ENCODE measurements around the gene ZNF536. TPM values are rescaled to one million over a fixed set of nuclear protein-coding genes. Genes with fewer than 3 reads are reported as not detected.

Gene ZNF536
- total RNA-seq (not detected), total RNA-seq (0 to 0.35 reads per million in 2 donors)

DNA sequence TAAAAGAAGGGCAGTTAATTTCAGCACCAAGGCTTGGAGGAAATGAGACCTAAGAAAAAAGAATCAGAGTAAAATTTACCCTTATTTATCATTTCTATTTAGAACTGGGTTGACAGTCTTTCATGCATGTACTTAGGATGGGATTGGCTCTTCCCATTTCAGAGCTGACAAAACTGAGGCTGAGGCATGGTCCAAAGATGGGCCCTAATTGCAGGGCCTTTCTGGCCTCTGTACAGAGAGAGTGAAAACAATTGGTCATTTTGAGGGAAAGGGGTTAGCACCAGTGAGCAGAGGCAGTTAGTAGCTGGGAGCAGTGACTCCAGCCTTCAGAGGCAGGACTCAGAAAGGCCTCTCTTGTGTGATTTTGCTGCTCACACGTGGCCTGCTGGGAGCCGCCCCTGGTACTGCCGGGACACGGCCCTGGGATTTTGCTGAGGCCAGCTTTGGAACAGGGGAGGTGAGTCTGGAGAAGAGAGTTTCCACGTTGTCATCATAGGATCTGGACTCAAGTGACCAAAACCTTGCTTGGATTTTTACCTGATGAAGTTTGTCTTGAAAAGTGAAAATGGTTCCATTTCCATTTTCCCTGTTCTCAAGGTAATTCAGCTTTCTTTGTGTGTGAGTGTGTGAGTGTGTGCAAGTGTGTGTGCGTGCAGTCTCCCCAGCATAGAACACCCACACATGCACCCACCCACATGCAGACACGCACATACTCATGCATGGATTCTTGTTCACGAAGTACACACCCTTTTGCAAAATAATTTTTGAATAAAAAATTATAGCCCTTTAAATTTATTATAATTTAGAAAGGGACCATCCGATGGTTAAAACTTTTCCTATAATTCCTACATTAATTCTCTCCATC lies at the start of gene ZNF536:
Gene ZNF536, plus strand, starts transcription at position 425 of the 865 bp plus-strand sequence. CDS start 71,179 bp downstream, outside the sequence.
- Mint-ChIP-seq H3K27me3 (peaks cover 47% of the 10 kb centered on the region), H3K4me3 (no peak within 1 kb of the TSS), H3K36me3 (ENCODE audit: low read depth) (peaks cover 2% of the 10 kb centered on the region), H3K27ac (no peak within 1 kb of the TSS), H3K4me1 (no peaks in the 10 kb centered on the region)
- ATAC-seq (no peak), DNase-seq (no peak)
- H3K9me3 ChIP-seq (ENCODE audit: control insufficient read depth, low read length, poor library complexity, severe bottlenecking) = no peaks in the 10 kb centered on the region

DNA sequence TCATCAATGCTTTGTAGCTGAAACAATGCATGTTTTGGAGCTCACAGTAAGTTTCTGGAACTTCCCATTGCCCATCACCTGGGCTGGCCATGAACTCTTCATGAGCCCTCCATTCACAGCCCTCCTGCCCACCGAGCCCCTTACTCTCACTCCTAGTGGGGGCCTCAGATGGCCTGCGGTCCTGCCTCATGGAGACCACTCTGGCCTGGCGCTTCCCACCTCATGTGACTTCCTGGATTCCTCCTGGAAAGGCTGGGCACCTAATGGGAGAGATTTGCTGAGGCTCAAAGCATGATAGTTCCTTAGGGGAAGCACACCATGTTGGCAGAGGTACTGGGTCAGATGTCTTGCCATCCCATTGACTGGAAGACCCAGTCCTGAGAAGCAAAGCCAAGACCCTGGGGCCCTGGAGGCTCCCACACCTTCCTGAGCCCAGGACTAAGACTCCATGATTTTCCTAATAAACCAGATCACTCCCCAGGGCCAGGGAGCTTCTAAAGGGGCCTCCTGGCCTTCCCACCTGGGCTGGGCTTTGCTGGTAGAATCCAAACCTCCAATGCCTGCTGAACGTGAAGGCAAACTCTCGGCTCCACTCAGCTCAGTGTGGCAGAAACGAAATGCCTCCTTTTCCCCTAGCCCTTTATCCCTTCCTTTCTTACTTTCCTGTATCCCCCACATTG lies 49.4 kb upstream of the ZNF536 start:
- Mint-ChIP-seq H3K27me3 (no peaks in the 10 kb centered on the region), H3K4me3 (no peak overlapping the region), H3K4me1 (no peaks in the 10 kb centered on the region), H3K27ac (no peak overlapping the region), H3K36me3 (ENCODE audit: low read depth) (no peaks in the 10 kb centered on the region)
- DNase-seq = no peak
- H3K9me3 ChIP-seq (ENCODE audit: control insufficient read depth, low read length, poor library complexity, severe bottlenecking) = no peaks in the 10 kb centered on the region
- no peak for ATAC-seq

DNA sequence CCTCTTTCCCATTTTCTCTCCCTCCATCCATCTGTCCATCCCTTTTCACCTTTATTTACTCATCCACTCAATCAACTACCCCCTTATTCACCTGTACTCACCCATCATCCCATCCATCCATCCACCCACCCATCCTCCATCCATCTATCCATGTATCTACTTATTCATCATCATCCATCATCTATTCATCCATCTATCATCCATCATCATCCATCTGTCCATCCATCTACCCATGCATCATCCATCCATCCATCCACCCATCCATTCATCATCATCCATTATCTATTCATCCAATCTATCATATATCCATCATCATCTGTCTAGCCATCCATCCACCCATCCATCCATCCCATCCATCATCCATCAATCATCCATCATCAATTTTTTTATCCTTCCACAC lies 48.3 kb upstream of the ZNF536 start:
- Mint-ChIP-seq H3K36me3 (ENCODE audit: low read depth) (no peaks in the 10 kb centered on the region), H3K4me1 (no peaks in the 10 kb centered on the region), H3K27me3 (no peaks in the 10 kb centered on the region), H3K4me3 (no peak overlapping the region), H3K27ac (no peak overlapping the region)
- DNase-seq = no peak
- ATAC-seq = no peak
- H3K9me3 ChIP-seq (ENCODE audit: control insufficient read depth, low read length, poor library complexity, severe bottlenecking) = no peaks in the 10 kb centered on the region

DNA sequence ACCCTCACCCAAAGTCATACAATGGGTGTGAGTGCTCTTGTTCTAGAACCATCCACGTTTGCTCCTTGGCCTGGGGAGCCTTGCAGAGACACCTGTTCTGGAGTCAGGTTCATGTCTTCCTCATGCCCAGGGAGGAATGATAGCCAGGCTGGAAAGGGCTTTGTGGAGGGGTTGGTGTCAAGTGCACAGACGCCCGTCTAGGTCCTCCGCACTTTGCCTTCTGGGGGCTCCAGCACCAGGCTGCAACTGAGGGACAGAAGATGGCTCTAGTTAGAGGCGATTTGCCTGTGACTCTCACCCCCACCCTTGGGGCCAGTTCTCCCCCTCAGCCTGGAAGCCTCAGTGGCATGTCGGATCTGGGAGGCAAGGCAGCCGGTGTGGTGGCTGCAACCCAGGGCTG lies 47.2 kb upstream of the ZNF536 start:
- H3K9me3 ChIP-seq (ENCODE audit: control insufficient read depth, low read length, poor library complexity, severe bottlenecking) = no peaks in the 10 kb centered on the region
- H3K4me1 Mint-ChIP-seq = no peaks in the 10 kb centered on the region
- no peak overlapping the region for H3K27ac Mint-ChIP-seq
- no peak for DNase-seq
- ATAC-seq = no peak
- H3K4me3 Mint-ChIP-seq = no peak overlapping the region
- no peaks in the 10 kb centered on the region for H3K27me3 Mint-ChIP-seq
- H3K36me3 Mint-ChIP-seq (ENCODE audit: low read depth) = no peaks in the 10 kb centered on the region

DNA sequence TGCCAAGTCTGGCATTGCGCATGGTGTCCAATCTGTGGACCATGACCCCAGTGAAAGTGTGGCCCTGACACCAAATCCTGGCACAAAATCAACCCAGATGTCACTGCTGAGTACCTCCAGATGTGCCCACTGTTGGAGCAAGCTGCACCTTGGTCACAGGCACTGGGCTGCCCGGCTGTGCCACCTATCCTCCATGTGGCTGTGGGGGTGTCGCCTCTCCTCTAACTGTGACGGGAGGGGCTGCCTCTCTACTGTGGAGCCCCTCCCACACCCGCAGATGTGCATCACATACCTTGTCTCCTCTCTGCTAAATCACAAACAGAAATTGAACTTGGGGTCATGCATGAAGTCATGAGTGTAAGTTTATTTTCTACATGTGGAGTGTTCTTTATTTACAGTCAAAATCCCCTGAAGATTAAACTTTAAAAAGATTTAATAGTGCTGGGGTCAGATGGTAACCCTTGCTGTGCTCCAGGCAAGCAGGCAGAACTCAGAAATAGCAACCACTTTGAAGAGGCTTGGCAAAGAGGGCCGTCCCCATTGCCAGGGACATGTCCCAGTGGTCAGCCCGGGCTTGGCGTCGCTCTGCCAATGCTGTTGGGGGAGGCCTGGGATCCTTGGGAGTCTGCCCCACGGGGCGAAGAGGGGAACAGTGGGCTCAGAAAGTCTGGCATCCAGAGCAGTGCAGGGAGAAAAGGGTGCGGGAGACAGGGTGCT lies 46.4 kb upstream of the ZNF536 start:
- Mint-ChIP-seq H3K4me3 (no peak overlapping the region), H3K27me3 (no peaks in the 10 kb centered on the region), H3K4me1 (no peaks in the 10 kb centered on the region), H3K27ac (no peak overlapping the region), H3K36me3 (ENCODE audit: low read depth) (no peaks in the 10 kb centered on the region)
- no peaks in the 10 kb centered on the region for H3K9me3 ChIP-seq (ENCODE audit: control insufficient read depth, low read length, poor library complexity, severe bottlenecking)
- no peak for ATAC-seq
- DNase-seq = no peak

DNA sequence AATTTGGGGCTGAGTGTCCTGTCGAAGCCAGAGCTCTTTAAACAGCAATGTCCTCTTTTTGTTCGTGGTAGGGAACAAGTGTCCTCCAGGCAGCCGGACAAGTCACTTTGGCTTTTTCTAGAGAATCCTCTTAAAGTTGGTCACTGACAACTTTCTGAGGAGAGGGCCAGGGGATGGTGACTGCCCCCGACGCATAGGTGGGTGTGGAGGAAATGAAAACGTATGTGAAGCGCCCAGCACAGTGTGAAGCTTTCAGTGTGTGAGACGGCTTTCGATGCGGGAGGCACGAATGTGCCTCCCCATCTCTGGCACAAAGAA lies 45.8 kb upstream of the ZNF536 start:
- Mint-ChIP-seq H3K27ac (no peak overlapping the region), H3K4me3 (no peak overlapping the region), H3K4me1 (no peaks in the 10 kb centered on the region), H3K27me3 (no peaks in the 10 kb centered on the region), H3K36me3 (ENCODE audit: low read depth) (no peaks in the 10 kb centered on the region)
- H3K9me3 ChIP-seq (ENCODE audit: control insufficient read depth, low read length, poor library complexity, severe bottlenecking) = no peaks in the 10 kb centered on the region
- no peak for ATAC-seq
- no peak for DNase-seq

DNA sequence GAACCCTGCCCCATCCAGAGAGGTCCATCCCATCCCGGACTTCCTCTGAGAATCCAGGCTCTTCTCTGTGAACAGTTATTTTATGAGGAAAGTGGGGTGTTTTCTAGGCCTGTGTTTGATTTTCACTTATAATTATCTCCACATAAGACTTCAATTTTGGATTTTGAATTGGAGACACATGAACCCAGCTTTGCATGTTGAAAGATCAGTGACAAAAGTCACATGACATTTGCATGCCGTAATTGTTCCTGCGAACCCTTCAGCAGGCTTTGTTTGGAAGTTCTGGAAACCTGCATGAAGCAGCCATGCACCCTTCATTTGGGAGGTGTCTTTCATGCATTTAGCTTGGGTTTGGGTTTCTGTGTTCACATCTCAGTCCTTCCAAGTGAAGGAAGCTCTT lies 44.9 kb upstream of the ZNF536 start:
- Mint-ChIP-seq H3K4me3 (no peak overlapping the region), H3K27ac (no peak overlapping the region), H3K27me3 (no peaks in the 10 kb centered on the region), H3K36me3 (ENCODE audit: low read depth) (no peaks in the 10 kb centered on the region), H3K4me1 (no peaks in the 10 kb centered on the region)
- DNase-seq (no peak), ATAC-seq (no peak)
- no peaks in the 10 kb centered on the region for H3K9me3 ChIP-seq (ENCODE audit: control insufficient read depth, low read length, poor library complexity, severe bottlenecking)

DNA sequence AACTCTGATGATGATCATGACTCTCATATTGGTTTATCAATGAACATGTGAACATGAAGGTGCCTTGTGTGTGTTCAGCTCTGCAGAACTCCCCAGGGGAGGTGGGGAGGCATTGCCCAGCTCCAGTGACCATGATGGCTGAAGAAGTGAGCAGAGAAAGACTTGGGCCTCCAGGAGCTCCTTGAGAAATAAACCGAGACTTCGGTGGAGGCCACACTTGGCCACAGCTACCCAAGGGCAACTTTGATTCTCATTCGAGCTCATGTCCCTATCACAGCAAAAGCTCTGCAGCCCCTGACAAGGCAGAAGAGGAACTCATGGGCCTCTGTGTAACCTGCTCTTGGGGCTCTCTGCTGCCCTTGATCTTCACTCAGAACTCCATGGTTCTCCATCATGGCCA lies 44.1 kb upstream of the ZNF536 start:
- H3K4me3 Mint-ChIP-seq = no peak overlapping the region
- H3K36me3 Mint-ChIP-seq (ENCODE audit: low read depth) = no peaks in the 10 kb centered on the region
- no peaks in the 10 kb centered on the region for H3K4me1 Mint-ChIP-seq
- no peak overlapping the region for H3K27ac Mint-ChIP-seq
- no peak for ATAC-seq
- H3K27me3 Mint-ChIP-seq = no peaks in the 10 kb centered on the region
- no peak for DNase-seq
- H3K9me3 ChIP-seq (ENCODE audit: control insufficient read depth, low read length, poor library complexity, severe bottlenecking) = no peaks in the 10 kb centered on the region

DNA sequence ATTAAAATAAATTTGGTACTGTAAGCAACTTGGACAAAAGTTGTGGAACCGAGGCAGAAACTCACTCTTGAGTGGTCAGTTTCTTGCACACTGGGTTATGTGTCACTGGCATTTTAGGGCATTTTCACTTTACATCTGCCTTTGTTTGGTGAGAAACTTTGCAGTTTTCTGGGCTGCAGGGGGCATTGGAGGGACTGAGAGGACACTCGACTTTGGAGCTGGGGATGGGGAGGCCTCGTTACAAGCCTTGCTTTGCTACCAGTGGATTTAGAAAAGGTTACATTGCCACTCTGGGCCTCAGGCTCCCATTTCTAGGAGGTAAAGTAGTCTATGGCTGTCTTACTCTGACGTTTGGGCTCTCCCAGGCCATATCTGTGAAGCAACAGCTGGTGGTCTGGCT lies 41.9 kb upstream of the ZNF536 start:
- H3K27ac Mint-ChIP-seq = no peak overlapping the region
- DNase-seq = no peak
- no peaks in the 10 kb centered on the region for H3K4me1 Mint-ChIP-seq
- ATAC-seq = no peak
- H3K9me3 ChIP-seq (ENCODE audit: control insufficient read depth, low read length, poor library complexity, severe bottlenecking) = no peaks in the 10 kb centered on the region
- no peak overlapping the region for H3K4me3 Mint-ChIP-seq
- H3K36me3 Mint-ChIP-seq (ENCODE audit: low read depth) = no peaks in the 10 kb centered on the region
- H3K27me3 Mint-ChIP-seq = no peaks in the 10 kb centered on the region

DNA sequence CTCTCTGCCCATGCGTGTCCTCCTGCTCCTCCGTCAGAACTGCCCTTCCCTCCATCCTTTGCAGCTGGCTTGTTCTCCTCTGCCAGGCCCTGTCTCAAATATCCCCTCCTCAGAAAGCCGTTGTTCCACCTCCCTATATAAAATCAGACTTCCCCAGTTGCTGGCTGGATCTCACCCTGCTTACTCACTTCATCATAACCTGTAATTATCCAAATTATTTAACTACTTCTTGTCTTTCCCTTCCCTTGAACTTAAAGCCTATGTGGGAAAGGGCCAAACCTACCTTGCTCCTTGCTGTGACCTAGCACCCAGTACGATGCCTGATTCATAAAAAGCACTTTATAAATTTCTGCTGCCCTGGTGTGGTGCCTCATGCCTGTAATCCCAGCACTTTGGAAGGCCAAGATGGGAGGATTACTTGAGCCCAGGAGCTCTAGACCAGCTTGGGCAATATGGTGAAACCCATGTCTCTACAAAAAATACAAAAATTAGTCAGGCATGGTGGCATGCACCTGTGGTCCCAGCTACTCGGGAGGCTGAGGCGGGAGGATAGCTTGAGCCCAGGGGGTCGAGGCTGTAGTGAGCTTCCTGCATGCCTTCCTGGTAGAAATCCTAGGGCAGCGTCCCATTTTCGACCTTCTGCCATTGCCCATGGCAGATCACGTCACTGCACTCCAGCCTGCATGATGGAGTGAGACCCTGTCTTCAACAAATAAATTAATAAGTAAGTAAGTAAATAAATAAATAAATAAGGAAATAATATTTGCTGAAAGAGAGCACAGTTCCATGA lies 39.5 kb upstream of the ZNF536 start:
- no peaks in the 10 kb centered on the region for H3K9me3 ChIP-seq (ENCODE audit: control insufficient read depth, low read length, poor library complexity, severe bottlenecking)
- Mint-ChIP-seq H3K27me3 (no peaks in the 10 kb centered on the region), H3K4me1 (no peaks in the 10 kb centered on the region), H3K36me3 (ENCODE audit: low read depth) (no peaks in the 10 kb centered on the region), H3K27ac (no peak overlapping the region), H3K4me3 (no peak overlapping the region)
- DNase-seq = no peak
- ATAC-seq = no peak

DNA sequence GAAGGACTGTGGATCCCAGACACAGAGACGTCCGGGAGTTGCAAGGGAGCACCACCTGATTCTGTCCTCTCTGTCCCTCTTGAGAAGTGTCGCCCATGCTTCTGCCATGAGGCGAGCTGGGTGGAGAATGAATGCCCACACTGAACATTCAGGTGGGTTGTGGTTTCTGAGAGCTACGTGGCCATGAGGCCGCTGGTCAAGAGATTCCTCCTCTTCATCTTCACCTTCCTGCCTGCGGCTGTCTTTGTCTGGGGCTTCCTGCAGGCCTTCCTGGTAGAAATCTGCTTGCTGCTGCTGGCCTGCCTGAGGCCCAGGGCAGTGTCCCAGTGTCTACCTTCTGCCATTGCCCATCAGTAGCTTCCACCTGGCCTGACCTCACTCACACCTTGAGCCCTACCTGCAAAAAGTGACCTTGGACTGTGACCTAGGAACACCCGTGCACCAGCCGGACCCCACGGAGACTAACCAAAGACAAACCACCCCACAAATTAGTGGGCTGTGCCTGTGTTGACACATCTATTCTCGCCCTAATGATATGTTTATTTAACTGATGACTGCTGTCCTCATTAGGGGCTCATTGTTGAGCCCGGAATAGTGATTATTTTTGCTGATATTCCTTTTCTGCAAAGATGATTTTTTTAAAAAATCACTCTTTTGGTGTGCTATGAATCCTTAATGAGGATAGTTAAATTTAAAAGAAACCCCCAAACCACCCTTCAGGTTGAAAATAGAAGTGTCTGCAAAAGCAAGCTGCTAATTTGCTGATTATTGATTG lies 38.7 kb upstream of the ZNF536 start:
- Mint-ChIP-seq H3K27me3 (no peaks in the 10 kb centered on the region), H3K36me3 (ENCODE audit: low read depth) (no peaks in the 10 kb centered on the region), H3K4me3 (no peak overlapping the region), H3K4me1 (no peaks in the 10 kb centered on the region), H3K27ac (no peak overlapping the region)
- no peaks in the 10 kb centered on the region for H3K9me3 ChIP-seq (ENCODE audit: control insufficient read depth, low read length, poor library complexity, severe bottlenecking)
- DNase-seq = no peak
- no peak for ATAC-seq

DNA sequence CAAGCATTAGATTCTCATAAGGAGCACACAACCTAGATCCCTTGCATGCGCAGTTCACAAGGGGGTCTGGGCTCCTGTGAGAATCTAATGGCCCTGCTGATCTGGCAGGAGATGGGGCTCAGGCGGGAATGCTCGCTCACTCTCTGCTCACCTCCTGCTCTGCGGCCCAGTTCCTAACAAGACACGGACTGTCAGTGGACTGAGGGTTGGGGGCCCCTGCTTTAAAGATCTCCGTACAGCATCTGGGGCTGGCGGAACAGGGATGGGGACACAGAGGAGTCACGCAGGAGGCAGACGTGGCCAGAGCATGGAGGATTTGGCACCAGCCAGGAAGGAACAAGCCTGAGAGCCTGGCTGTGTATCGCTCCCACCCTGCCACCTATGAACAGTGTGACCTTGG lies 37.3 kb upstream of the ZNF536 start:
- no peaks in the 10 kb centered on the region for H3K27me3 Mint-ChIP-seq
- no peaks in the 10 kb centered on the region for H3K4me1 Mint-ChIP-seq
- no peaks in the 10 kb centered on the region for H3K9me3 ChIP-seq (ENCODE audit: control insufficient read depth, low read length, poor library complexity, severe bottlenecking)
- H3K27ac Mint-ChIP-seq = no peak overlapping the region
- no peak for DNase-seq
- ATAC-seq = no peak
- H3K4me3 Mint-ChIP-seq = no peak overlapping the region
- H3K36me3 Mint-ChIP-seq (ENCODE audit: low read depth) = no peaks in the 10 kb centered on the region
